ENCODE data around the gene CR1.

DNA sequence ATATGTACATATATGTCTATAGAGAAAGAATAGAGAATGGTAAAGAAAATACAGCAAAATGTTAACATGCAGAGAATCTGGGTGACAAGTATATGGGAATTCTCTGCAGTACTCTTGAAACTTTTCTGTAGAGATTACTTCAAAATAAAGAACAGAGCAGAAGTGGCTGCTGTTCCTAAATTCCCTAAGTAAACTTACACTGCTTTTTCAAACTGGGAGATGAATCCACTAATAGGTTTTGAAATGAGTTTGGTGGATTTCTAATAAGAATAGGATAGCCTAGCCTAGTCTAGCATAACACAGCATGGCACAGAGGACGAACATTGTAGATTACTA is 42.3 kb upstream of the CR1 start:
- TF ChIP-seq, protein P1, sequence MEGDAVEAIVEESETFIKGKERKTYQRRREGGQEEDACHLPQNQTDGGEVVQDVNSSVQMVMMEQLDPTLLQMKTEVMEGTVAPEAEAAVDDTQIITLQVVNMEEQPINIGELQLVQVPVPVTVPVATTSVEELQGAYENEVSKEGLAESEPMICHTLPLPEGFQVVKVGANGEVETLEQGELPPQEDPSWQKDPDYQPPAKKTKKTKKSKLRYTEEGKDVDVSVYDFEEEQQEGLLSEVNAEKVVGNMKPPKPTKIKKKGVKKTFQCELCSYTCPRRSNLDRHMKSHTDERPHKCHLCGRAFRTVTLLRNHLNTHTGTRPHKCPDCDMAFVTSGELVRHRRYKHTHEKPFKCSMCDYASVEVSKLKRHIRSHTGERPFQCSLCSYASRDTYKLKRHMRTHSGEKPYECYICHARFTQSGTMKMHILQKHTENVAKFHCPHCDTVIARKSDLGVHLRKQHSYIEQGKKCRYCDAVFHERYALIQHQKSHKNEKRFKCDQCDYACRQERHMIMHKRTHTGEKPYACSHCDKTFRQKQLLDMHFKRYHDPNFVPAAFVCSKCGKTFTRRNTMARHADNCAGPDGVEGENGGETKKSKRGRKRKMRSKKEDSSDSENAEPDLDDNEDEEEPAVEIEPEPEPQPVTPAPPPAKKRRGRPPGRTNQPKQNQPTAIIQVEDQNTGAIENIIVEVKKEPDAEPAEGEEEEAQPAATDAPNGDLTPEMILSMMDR (IDR thresholded peaks at IDR 0.05) = no peak
- TF ChIP-seq POLR2A (IDR thresholded peaks at IDR 0.05) = no peak
- TF ChIP-seq POLR2AphosphoS5 (IDR thresholded peaks at IDR 0.05) = no peak
- TF ChIP-seq EP300 (IDR thresholded peaks at IDR 0.05) = no peak
